ENCODE results near the gene HMGXB4. TPM values are rescaled to one million over a fixed set of nuclear protein-coding genes. Genes with fewer than 3 reads are reported as not detected.
A peak's percentile ranks its signal among the peaks of the same experiment; 100 is the strongest.

Gene HMGXB4
- total and polyA plus RNA-seq, 9 of the 15 experiments (the other 6 are each of a cell fraction or from before 2014, with no cell fraction given): 9.9 to 31.4 (median 24.8) TPM

DNA sequence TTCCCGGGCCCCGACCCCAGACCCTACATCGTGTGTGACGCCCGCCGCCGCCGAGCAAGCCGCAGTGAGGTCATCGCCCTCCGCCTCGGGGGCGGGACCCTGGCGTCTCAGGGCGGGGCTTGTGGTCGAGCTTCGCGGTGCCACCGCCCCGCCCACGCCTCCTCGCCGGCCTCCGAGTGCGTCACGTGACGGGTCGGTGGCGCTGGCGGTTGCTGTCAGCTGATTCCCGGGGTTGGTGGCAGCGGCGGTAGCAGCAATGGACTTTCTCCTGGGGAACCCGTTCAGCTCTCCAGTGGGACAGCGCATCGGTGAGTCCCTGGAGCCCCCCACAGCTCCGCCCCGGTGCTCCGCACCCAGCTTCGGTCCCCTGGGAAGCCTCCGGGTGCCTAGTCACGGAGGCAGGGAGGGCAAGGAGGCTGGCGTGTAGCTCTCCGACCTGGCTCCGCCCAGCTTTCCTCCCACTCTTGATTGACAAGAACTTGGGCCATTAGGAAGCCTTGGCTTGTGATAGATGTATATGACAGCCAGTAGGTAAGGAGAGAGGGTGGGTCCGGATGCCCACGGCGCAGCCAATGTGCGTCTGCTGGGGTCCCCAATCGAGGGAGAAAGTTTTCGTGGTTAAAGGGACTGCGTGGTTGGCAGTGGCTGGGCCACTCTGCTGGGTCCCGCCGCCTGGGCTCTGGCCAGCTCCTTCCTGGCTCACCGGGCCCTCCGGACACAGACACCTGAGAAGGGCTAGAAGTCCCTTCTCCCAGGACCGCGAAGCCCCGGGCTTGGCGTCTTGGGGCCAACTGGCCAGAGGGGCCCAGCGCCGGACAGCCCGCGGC, 42.6 kb downstream of the HMGXB4 start, which contains the start of gene TOM1 (continued):
- TF ChIP-seq MEIS2 (IDR thresholded peaks at IDR 0.05; ENCODE audit: partially characterized antibody): peak; percentile 36
- peak; percentile 99 for TF ChIP-seq USF1 (CRISPR knock-in tag; IDR thresholded peaks at IDR 0.05)
- 0 out of 2 replicates have a peak, but pooled peaks have one; percentile 15 for TF ChIP-seq MTA3 (IDR thresholded peaks at IDR 0.05; ENCODE audit: borderline replicate concordance)
- TF ChIP-seq SIN3A (IDR thresholded peaks at IDR 0.05; ENCODE audit: borderline replicate concordance in 2 of 2, control insufficient read depth in 1 of 2, low read depth in 2 of 2, low read length in 2 of 2): peak; percentile 73 to 94; a peak in 2 of 4 replicates
- TF ChIP-seq EP300 (IDR thresholded peaks at IDR 0.05; ENCODE audit: low read length): peak; percentile 29; the same call in 1 of the 2 replicates
- TF ChIP-seq, protein P1, sequence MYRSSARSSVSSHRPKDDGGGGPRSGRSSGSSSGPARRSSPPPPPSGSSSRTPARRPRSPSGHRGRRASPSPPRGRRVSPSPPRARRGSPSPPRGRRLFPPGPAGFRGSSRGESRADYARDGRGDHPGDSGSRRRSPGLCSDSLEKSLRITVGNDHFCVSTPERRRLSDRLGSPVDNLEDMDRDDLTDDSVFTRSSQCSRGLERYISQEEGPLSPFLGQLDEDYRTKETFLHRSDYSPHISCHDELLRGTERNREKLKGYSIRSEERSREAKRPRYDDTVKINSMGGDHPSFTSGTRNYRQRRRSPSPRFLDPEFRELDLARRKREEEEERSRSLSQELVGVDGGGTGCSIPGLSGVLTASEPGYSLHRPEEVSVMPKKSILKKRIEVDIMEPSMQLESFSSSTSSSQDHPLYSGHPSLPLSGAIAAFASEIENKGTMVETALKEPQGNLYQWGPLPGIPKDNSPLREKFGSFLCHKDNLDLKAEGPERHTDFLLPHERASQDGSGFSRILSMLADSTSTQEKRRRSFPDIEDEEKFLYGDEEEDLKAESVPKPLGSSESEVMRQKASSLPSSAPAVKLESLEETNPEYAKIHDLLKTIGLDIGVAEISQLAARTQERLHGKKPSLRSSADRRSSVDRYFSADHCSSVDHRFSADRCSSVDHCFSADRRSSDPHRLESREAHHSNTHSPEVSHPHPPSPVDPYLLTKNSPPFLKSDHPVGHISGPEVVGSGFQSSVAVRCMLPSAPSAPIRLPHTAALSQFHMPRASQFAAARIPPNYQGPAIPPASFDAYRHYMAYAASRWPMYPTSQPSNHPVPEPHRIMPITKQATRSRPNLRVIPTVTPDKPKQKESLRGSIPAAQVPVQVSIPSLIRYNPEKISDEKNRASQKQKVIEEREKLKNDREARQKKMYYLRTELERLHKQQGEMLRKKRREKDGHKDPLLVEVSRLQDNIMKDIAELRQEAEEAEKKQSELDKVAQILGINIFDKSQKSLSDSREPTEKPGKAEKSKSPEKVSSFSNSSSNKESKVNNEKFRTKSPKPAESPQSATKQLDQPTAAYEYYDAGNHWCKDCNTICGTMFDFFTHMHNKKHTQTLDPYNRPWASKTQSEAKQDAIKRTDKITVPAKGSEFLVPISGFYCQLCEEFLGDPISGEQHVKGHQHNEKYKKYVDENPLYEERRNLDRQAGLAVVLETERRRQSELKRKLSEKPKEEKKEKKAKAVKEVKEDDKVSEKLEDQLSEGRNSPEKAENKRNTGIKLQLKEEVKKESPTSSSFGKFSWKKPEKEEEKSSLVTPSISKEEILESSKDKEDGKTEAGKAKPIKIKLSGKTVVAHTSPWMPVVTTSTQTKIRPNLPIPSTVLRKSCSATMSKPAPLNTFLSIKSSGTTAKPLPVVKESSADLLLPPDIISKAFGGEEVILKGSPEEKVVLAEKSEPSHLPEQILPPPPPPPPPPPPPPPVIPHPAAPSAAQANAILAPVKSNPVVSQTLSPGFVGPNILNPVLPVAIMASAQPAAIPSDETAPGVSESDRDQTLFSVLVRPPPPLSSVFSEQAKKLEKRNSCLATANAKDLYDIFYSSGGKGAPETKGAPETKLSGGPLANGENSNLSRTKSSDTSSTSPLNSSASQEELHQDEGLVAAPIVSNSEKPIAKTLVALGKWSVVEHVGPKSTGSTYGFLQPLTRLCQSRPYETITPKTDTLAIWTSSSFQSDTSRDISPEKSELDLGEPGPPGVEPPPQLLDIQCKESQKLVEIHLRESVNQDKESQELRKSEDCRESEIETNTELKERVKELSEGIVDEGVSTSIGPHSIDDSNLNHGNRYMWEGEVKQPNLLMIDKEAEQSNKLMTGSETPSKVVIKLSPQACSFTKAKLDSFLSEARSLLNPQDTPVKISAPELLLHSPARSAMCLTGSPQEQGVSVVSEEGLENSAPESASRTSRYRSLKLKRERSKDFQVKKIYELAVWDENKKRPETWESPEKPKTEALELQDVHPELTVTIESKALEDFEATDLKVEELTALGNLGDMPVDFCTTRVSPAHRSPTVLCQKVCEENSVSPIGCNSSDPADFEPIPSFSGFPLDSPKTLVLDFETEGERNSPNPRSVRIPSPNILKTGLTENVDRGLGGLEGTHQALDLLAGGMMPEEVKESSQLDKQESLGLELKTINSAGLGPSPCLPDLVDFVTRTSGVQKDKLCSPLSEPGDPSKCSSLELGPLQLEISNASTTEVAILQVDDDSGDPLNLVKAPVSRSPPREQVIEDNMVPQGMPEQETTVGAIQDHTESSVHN (IDR thresholded peaks at IDR 0.05; ENCODE audit: borderline replicate concordance in 1 of 2, low read depth in 1 of 2): no peak
- TF ChIP-seq RBM25 (IDR thresholded peaks at IDR 0.05; ENCODE audit: low read depth, low read length, severe bottlenecking): peak; percentile 97
- no peak for TF ChIP-seq ZNF277 (CRISPR knock-in tag; IDR thresholded peaks at IDR 0.05; ENCODE audit: borderline replicate concordance)
- peak; percentile 39; the same call in 1 of the 2 replicates for TF ChIP-seq ZBTB7A (IDR thresholded peaks at IDR 0.05; ENCODE audit: borderline replicate concordance, control insufficient read depth, low read depth, low read length)
- peak; percentile 97 for TF ChIP-seq ASH1L (IDR thresholded peaks at IDR 0.05; ENCODE audit: borderline replicate concordance, low read depth, partially characterized antibody)
- TF ChIP-seq ZNF512 (tag; IDR thresholded peaks at IDR 0.05): no peak
- TF ChIP-seq SP2 (IDR thresholded peaks at IDR 0.05; ENCODE audit: extremely low read depth, low read depth, low read length, poor library complexity, severe bottlenecking): peak; percentile 94
